Measurements from ENCODE around the gene PRDX2. TPM values are rescaled to one million over a fixed set of nuclear protein-coding genes. Genes with fewer than 3 reads are reported as not detected.

PRDX2 gene
- total and polyA plus RNA-seq, 2 donors (not counting 3 experiments of a cell fraction or from before 2014, with no cell fraction given): 247 to 492 TPM

DNA sequence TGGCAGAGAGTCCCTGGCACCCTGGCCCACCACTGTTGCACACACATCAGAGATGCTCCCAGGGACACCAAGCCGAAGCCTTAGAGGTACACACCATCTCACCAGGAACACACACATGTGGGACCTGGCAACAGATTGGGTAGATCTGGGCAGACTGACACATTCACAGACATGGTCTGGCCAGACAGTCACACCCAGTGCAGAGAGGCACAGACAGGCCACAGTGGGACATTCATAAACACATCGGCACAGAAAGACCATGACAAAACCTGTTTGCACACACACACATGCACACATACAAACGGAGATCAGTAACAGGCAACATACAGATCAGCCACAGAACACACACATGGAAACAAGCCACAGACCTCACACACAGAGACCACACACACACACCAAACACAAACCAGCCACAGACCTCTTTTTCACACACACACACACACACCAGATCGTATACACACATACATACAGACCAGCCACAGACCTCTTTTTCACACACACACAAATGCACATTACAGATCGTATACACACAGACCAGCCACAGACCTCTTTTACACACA, 16.6 kb downstream of the PRDX2 start:
- no peak overlapping the region for H2AFZ ChIP-seq (ENCODE audit: low read depth, low read length)
- no peak for FAIRE-seq
- H3K27ac ChIP-seq (ENCODE audit: insufficient read depth, low read depth, low read length): no peak overlapping the region
- intact Hi-C loops (cut with micrococcal nuclease): loop anchor here (10.0 kb wide), 1 partner anchor 150 kb away; the partner anchor contains the start of genes CALR and FARSA
- H3K9me3 ChIP-seq (replicated peaks; ENCODE audit: control insufficient read depth, insufficient read depth, low read length): no peaks in the 10 kb centered on the region
- no peaks in the 10 kb centered on the region for H3K79me2 ChIP-seq (ENCODE audit: control insufficient read depth, insufficient read depth, low read length)
- no peak overlapping the region for H3K9ac ChIP-seq (replicated peaks; ENCODE audit: extremely low read depth, insufficient read depth, low read length)
- DNase-seq (ENCODE audit: low read depth, low spot score): no peak
- no peaks in the 10 kb centered on the region for H3K36me3 ChIP-seq (ENCODE audit: control insufficient read depth in 2 of 2, extremely low read depth in 1 of 2, insufficient read depth in 2 of 2, low read length in 2 of 2)
- no peak overlapping the region for H3K4me2 ChIP-seq (ENCODE audit: insufficient read depth, low read length)
- CTCF ChIA-PET: interaction anchor here (1.0 to 4.7 kb wide), 2 partner anchors 7 to 63 kb away, joined by 3 to 48 read pairs; no protein-coding TSS in a partner anchor
- TF ChIP-seq JUN (IDR thresholded peaks at IDR 0.05; ENCODE audit: borderline replicate concordance, insufficient read depth, insufficient read length, low read depth) (no peak), POLR2A (IDR thresholded peaks at IDR 0.05; ENCODE audit: low read depth, low read length) (no peak), EZH2 (IDR thresholded peaks at IDR 0.05; ENCODE audit: borderline replicate concordance, low read depth, low read length, severe bottlenecking) (no peak), POLR2AphosphoS5 (IDR thresholded peaks at IDR 0.05; ENCODE audit: insufficient read depth, low read depth, low read length) (no peak)
- TF ChIP-seq, protein P1, sequence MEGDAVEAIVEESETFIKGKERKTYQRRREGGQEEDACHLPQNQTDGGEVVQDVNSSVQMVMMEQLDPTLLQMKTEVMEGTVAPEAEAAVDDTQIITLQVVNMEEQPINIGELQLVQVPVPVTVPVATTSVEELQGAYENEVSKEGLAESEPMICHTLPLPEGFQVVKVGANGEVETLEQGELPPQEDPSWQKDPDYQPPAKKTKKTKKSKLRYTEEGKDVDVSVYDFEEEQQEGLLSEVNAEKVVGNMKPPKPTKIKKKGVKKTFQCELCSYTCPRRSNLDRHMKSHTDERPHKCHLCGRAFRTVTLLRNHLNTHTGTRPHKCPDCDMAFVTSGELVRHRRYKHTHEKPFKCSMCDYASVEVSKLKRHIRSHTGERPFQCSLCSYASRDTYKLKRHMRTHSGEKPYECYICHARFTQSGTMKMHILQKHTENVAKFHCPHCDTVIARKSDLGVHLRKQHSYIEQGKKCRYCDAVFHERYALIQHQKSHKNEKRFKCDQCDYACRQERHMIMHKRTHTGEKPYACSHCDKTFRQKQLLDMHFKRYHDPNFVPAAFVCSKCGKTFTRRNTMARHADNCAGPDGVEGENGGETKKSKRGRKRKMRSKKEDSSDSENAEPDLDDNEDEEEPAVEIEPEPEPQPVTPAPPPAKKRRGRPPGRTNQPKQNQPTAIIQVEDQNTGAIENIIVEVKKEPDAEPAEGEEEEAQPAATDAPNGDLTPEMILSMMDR (IDR thresholded peaks at IDR 0.05; ENCODE audit: extremely low read depth in 1 of 2, insufficient read depth in 1 of 2, low read depth in 1 of 2, low read length in 2 of 2): no peak
- TF ChIP-seq, protein P2, sequence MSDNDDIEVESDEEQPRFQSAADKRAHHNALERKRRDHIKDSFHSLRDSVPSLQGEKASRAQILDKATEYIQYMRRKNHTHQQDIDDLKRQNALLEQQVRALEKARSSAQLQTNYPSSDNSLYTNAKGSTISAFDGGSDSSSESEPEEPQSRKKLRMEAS (IDR thresholded peaks at IDR 0.05; ENCODE audit: insufficient read depth, insufficient read length): no peak
- H3K27me3 ChIP-seq (ENCODE audit: control insufficient read depth in 2 of 2, insufficient read depth in 2 of 2, low read length in 2 of 2): no peaks in the 10 kb centered on the region
- no peak overlapping the region for H3K4me3 ChIP-seq (replicated peaks in 1 of 3; ENCODE audit: insufficient read depth in 1 of 3, low read depth in 1 of 3, low read length in 3 of 3)
- no peaks in the 10 kb centered on the region for H4K20me1 ChIP-seq (replicated peaks; ENCODE audit: control insufficient read depth, extremely low read depth, insufficient read depth, low read length)
- no TSS peak for BruUV-seq (replicated peaks)
- H3K4me1 ChIP-seq (ENCODE audit: control insufficient read depth, extremely low read depth, insufficient read depth, low read length): peaks cover 23% of the 10 kb centered on the region
- dilution Hi-C loops (cut with MboI; ENCODE audit: extremely low pct_ligation_motif_present, low sequenced_read_pairs): no loop called here
- POLR2A ChIA-PET: no interaction called here
- H3K9me1 ChIP-seq (replicated peaks; ENCODE audit: control insufficient read depth, extremely low read depth, insufficient read depth, low read length): no peaks in the 10 kb centered on the region

All from endothelial cell of umbilical vein (primary cell).